PC-9 (cell line): ENCODE measurements around the gene DEPDC4. TPM values are rescaled to one million over a fixed set of nuclear protein-coding genes. Genes with fewer than 3 reads are reported as not detected.

Experiments
- BruUV-seq: library from RNA; stranded (reverse); fragments of 400-500 nt; replicated peaks from 2 replicates; lab custom pipeline; 2021; lab: Mats Ljungman, UMichigan
- CTCF ChIA-PET: fragments of 300-600 bp; sonication (Branson Sonifier 250); formaldehyde crosslinking; loops from one replicate; lab custom pipeline; 2022; ENCODE audit warnings: antibody characterized with exemption; lab: Charles Lee
- POLR2A ChIA-PET: fragments of 300-600 bp; sonication (Branson Sonifier 250); formaldehyde crosslinking; loops from one replicate; lab custom pipeline; 2022; ENCODE audit warnings: antibody characterized with exemption; ENCODE audit not compliant: unreplicated experiment; lab: Charles Lee
- DNase-seq, 2 experiments: peaks; one replicate each; pipeline versions ENCODE4 v3.0.0 to v3.0.0-alpha.2; 2015 to 2022; ENCODE audit warnings: mixed read lengths in 1 of 2
- H2AFZ ChIP-seq: fragments of 200-600 bp; sonication (generic); 2 replicates; pipeline ENCODE4 v1.8.1; 2017; ENCODE audit warnings: antibody characterized with exemption
- H3F3A ChIP-seq: fragments of 200-600 bp; sonication (generic); 2 replicates; pipeline ENCODE4 v1.8.1; 2017; ENCODE audit warnings: antibody characterized with exemption, mild to moderate bottlenecking, low read depth; ENCODE audit not compliant: insufficient read depth
- H3K27ac ChIP-seq: fragments of 200-600 bp; sonication (generic); 2 replicates; pipeline ENCODE4 v1.6.1; 2016; ENCODE audit warnings: mixed run types
- H3K27me3 ChIP-seq: fragments of 200-600 bp; sonication (generic); 2 replicates; pipeline ENCODE4 v1.6.1; 2016; ENCODE audit warnings: low read depth, mixed run types; ENCODE audit not compliant: insufficient read depth
- H3K36me3 ChIP-seq: fragments of 200-600 bp; sonication (generic); 2 replicates; pipeline ENCODE4 v1.6.1; 2016; ENCODE audit warnings: low read depth, mixed run types
- H3K4me1 ChIP-seq: fragments of 200-600 bp; sonication (generic); replicated peaks from 2 replicates; pipeline ENCODE4 v1.6.1; 2016; ENCODE audit warnings: mixed run types; ENCODE audit not compliant: insufficient read depth
- H3K4me2 ChIP-seq: fragments of 200-600 bp; sonication (generic); 2 replicates; pipeline ENCODE4 v1.6.1; 2017; ENCODE audit warnings: mixed run types
- H3K4me3 ChIP-seq: fragments of 200-600 bp; sonication (generic); 2 replicates; pipeline ENCODE4 v1.6.1; 2016; ENCODE audit warnings: mixed run types
- H3K79me2 ChIP-seq: fragments of 200-600 bp; sonication (generic); 2 replicates; pipeline ENCODE4 v1.6.1; 2017; ENCODE audit warnings: low read depth, mixed run types
- H3K9me2 ChIP-seq: fragments of 200-600 bp; sonication (generic); 2 replicates; pipeline ENCODE4 v1.8.1; 2017; ENCODE audit warnings: mild to moderate bottlenecking; ENCODE audit not compliant: insufficient read depth
- H3K9me3 ChIP-seq: fragments of 200-600 bp; sonication (generic); 2 replicates; pipeline ENCODE4 v1.8.1; 2016; ENCODE audit warnings: low read depth; ENCODE audit not compliant: insufficient read depth
- H4K20me1 ChIP-seq: fragments of 200-600 bp; sonication (generic); 2 replicates; pipeline ENCODE4 v1.8.1; 2017; ENCODE audit not compliant: insufficient read depth
- EZH2 ChIP-seq: fragments of 200-600 bp; sonication (generic); IDR thresholded peaks from 2 replicates; pipeline ENCODE4 v1.8.0; 2017; ENCODE audit warnings: antibody characterized with exemption, low read depth
- intact Hi-C: fragments of 100-400 bp; cut with micrococcal nuclease; formaldehyde crosslinking; loops from one replicate; pipeline ENCODE4 v1.10.0; 2022; ENCODE audit not compliant: unreplicated experiment
- total RNA-seq: library from RNA; stranded (reverse); gene quantifications from 2 replicates; pipeline ENCODE4 v1.2.3, GENCODE V29; 2021
- TF ChIP-seq, protein P1 (sequence below): fragments of 200-600 bp; sonication (generic); conservative IDR thresholded peaks from 2 replicates; pipeline ENCODE4 v1.6.1; 2017; ENCODE audit warnings: mixed run types, antibody characterized with exemption, mild to moderate bottlenecking, moderate library complexity

DEPDC4 gene
- total RNA-seq, 1 experiment from 2014 or later = 1.8 TPM

DNA sequence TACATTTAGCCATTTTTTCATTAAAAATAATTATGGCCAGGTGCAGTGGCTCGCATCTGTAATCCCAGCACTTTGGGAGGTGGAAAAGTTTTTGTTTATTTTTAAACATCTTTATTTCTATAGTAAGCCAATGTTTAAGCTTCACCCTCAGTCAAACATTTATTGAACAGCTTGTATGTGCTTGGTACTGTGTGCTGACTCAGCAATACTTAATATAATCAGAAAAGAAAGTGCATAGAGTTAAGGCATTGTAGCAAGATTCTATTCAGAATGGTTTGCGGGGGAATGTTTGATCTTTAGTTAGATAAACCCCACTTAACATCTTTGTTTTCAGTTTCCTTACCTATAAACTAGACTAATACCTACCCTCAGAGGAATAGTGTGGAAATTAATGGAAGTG, 55.2 kb downstream of the DEPDC4 start:
- no peak for DNase-seq
- no peak overlapping the region for H3K4me2 ChIP-seq
- ChIA-PET CTCF (interaction anchor here (0.6 kb wide), 1 partner anchor 84 kb away, joined by 3 read pairs; no protein-coding TSS in a partner anchor), POLR2A (no interaction called here)
- H3K27ac ChIP-seq = no peak overlapping the region
- peaks cover 12% of the 10 kb centered on the region for H3K36me3 ChIP-seq
- H4K20me1 ChIP-seq = no peaks in the 10 kb centered on the region; the same call in 1 of the 2 replicates
- H3K9me3 ChIP-seq = no peaks in the 10 kb centered on the region
- intact Hi-C loops = no loop called here
- no peak for TF ChIP-seq EZH2
- TF ChIP-seq, protein P1, sequence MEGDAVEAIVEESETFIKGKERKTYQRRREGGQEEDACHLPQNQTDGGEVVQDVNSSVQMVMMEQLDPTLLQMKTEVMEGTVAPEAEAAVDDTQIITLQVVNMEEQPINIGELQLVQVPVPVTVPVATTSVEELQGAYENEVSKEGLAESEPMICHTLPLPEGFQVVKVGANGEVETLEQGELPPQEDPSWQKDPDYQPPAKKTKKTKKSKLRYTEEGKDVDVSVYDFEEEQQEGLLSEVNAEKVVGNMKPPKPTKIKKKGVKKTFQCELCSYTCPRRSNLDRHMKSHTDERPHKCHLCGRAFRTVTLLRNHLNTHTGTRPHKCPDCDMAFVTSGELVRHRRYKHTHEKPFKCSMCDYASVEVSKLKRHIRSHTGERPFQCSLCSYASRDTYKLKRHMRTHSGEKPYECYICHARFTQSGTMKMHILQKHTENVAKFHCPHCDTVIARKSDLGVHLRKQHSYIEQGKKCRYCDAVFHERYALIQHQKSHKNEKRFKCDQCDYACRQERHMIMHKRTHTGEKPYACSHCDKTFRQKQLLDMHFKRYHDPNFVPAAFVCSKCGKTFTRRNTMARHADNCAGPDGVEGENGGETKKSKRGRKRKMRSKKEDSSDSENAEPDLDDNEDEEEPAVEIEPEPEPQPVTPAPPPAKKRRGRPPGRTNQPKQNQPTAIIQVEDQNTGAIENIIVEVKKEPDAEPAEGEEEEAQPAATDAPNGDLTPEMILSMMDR = no peak
- no TSS peak for BruUV-seq
- no peak overlapping the region for H2AFZ ChIP-seq
- H3F3A ChIP-seq = no peaks in the 10 kb centered on the region
- no peak overlapping the region for H3K4me3 ChIP-seq
- no peaks in the 10 kb centered on the region for H3K27me3 ChIP-seq
- no peaks in the 10 kb centered on the region for H3K79me2 ChIP-seq
- H3K4me1 ChIP-seq = no peaks in the 10 kb centered on the region
- no peaks in the 10 kb centered on the region for H3K9me2 ChIP-seq

DNA sequence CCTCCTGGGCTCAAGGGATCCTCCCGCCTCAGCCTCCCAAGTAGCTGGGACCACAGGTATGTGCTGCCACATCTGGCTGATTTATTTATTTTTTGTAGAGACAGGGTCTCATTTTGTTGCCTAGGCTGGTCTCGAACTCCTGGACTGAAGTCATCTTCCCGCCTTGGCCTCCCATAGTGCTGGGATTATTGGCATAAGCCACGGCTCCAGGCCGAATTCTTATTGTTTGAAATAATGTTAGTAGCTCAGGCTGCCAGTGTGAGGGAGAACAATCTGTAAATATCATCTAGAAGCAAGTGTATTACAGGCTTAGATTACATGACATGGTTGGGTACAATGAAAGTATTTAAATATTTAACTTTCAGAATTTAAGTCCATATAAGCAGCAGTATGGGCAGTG, 58.0 kb downstream of the DEPDC4 start:
- CTCF ChIA-PET = no interaction called here
- no TSS peak for BruUV-seq
- POLR2A ChIA-PET = no interaction called here

DNA sequence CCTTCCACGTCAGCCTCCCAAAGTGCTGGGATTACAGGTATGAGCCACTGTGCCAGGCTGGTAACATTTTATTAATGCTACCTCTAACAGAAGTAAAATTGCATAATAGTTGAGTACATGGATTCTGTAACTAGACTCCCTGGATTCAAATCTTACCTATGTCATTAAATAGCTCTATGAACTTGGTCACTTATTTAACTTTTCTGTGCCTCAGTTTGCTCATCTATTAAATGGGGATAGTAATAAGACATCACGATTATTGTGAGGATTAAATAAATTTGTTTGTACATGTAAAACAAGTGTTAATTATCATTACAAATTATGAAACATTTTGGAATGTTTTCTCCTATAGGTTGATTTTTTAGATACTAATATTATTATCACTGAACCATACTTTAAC, 59.6 kb downstream of the DEPDC4 start:
- intact Hi-C loops = no loop called here
- CTCF ChIA-PET = no interaction called here

More for the DNA sequence above, 58.0 kb downstream of the DEPDC4 start:
- Histone ChIP-seq H3K9me2 (no peaks in the 10 kb centered on the region), H3K27ac (no peak overlapping the region), H3K4me3 (no peak overlapping the region), H3K79me2 (peaks cover 5% of the 10 kb centered on the region; the same call in 1 of the 2 replicates), H3K9me3 (no peaks in the 10 kb centered on the region), H3K4me2 (no peak overlapping the region), H3K27me3 (no peaks in the 10 kb centered on the region), H3K36me3 (peaks cover 18% of the 10 kb centered on the region), H2AFZ (no peak overlapping the region), H4K20me1 (no peaks in the 10 kb centered on the region), H3F3A (no peaks in the 10 kb centered on the region), H3K4me1 (no peaks in the 10 kb centered on the region)
- intact Hi-C loops = no loop called here
- DNase-seq = no peak
- TF ChIP-seq, protein P1 = no peak
- no peak for TF ChIP-seq EZH2

More for the DNA sequence above, 59.6 kb downstream of the DEPDC4 start:
- Histone ChIP-seq H3K9me2 (no peaks in the 10 kb centered on the region), H2AFZ (no peak overlapping the region), H3K9me3 (no peaks in the 10 kb centered on the region), H3K4me2 (no peak overlapping the region), H3K79me2 (peaks cover 16% of the 10 kb centered on the region), H3K4me3 (no peak overlapping the region), H4K20me1 (no peaks in the 10 kb centered on the region), H3K36me3 (peaks cover 15% of the 10 kb centered on the region; the same call in 1 of the 2 replicates), H3K27me3 (no peaks in the 10 kb centered on the region), H3K4me1 (no peaks in the 10 kb centered on the region; the same call in 1 of the 2 replicates), H3K27ac (no peak overlapping the region), H3F3A (no peaks in the 10 kb centered on the region)
- DNase-seq = no peak
- TF ChIP-seq, protein P1 = no peak
- TF ChIP-seq EZH2 = no peak
- BruUV-seq = no TSS peak
- POLR2A ChIA-PET = interaction anchor here (0.7 kb wide), 1 partner anchor 111 kb away, joined by 13 read pairs; no protein-coding TSS in a partner anchor
